GM12891 (cell line): Measurements from ENCODE around the gene ADCY1.

Source experiments
- DNase-seq: peaks from one replicate; pipeline ENCODE4 v3.0.0; 2011; ENCODE audit warnings: low spot score; ENCODE audit not compliant: insufficient read length
- FAIRE-seq: peaks from 2 replicates; lab custom pipeline; 2011; peaks lifted over from hg19 to GRCh38; lab: Jason Lieb, UNC
- PAX5 ChIP-seq: IDR thresholded peaks from 2 replicates; pipeline ENCODE4 v1.6.1; 2011; ENCODE audit warnings: low read length, moderate library complexity, mild to moderate bottlenecking; ENCODE audit not compliant: insufficient read depth, severe bottlenecking
- POLR2A ChIP-seq: IDR thresholded peaks from 2 replicates; pipeline ENCODE4 v1.6.1; 2011; ENCODE audit warnings: low read depth, low read length, control low read depth
- POLR2AphosphoS5 ChIP-seq: IDR thresholded peaks from 2 replicates; pipeline ENCODE4 v1.6.1; 2011; ENCODE audit warnings: low read depth, low read length, control low read depth
- POU2F2 ChIP-seq: IDR thresholded peaks from 2 replicates; pipeline ENCODE4 v1.6.1; 2011; ENCODE audit warnings: low read depth, mild to moderate bottlenecking, control low read depth, low read length, moderate library complexity
- SPI1 ChIP-seq: IDR thresholded peaks from 2 replicates; pipeline ENCODE4 v1.6.1; 2011; ENCODE audit warnings: low read depth, low read length, control low read depth
- TAF1 ChIP-seq: IDR thresholded peaks from 2 replicates; pipeline ENCODE4 v1.6.1; 2011; ENCODE audit warnings: low read depth, low read length, control low read depth

ADCY1 gene

GRCh38 chr7:45583296-45583695 is 9.1 kb downstream of the ADCY1 start:
- DNase-seq (no peak), FAIRE-seq (no peak)
- TF ChIP-seq POLR2A (no peak), POLR2AphosphoS5 (no peak), POU2F2 (no peak), PAX5 (no peak), SPI1 (no peak), TAF1 (no peak)

DNA sequence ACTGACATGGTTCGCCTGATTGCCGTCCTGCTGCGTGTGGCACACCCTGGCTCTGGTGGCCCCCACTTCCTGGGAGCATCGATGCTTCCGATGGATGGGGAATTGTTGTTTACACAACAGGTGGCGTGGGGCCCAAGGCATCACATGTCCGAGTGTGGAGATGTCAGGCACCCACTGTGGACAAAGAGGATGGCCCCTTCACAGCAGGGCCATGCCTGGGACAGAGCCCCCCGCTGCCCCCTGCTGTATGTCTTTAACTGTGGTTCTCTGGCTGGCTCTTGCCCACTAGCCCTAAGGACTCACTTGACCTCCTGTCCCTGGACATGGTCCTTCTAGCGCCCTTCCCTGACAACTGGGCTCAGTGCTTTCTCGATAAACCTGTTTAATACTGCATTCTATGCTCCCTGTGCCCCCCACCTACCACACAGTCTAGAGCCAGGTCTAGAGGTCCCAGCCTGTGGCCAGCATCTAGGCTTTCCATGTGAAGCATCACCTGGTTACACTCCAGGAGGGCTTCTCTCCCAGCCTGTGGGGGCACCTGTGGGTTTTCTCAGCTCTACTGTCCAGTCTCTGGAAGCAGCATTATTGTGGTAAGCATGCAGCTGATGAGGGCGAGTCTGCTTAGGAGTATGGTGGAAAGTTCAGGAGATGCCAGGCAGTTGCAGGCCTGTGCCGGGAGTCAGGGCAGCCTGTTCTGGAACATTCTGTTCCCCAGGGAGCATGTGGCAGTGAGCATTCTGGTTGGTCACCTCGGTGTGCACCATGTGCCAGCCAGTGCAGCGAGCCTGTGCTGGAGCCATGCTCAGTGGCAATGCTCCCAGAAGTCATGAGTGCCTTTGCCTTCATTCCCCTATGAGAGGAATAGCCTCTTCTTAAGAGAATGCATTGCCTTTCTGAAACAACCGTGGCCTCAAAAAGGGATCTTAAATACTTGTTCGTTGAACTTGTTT is 10.4 kb downstream of the ADCY1 start:
- DNase-seq, result no peak
- no peak for TF ChIP-seq PAX5
- no peak for TF ChIP-seq TAF1
- TF ChIP-seq POLR2A, result no peak
- no peak for TF ChIP-seq POU2F2
- no peak for TF ChIP-seq POLR2AphosphoS5
- TF ChIP-seq SPI1, result no peak
- no peak for FAIRE-seq

- TF ChIP-seq SPI1 (no peak), POLR2AphosphoS5 (no peak), PAX5 (no peak), POU2F2 (no peak), TAF1 (no peak), POLR2A (no peak)
- DNase-seq (no peak), FAIRE-seq (no peak)
Measured at GRCh38 chr7:45585628-45586027, 11.5 kb downstream of the ADCY1 start.

DNA sequence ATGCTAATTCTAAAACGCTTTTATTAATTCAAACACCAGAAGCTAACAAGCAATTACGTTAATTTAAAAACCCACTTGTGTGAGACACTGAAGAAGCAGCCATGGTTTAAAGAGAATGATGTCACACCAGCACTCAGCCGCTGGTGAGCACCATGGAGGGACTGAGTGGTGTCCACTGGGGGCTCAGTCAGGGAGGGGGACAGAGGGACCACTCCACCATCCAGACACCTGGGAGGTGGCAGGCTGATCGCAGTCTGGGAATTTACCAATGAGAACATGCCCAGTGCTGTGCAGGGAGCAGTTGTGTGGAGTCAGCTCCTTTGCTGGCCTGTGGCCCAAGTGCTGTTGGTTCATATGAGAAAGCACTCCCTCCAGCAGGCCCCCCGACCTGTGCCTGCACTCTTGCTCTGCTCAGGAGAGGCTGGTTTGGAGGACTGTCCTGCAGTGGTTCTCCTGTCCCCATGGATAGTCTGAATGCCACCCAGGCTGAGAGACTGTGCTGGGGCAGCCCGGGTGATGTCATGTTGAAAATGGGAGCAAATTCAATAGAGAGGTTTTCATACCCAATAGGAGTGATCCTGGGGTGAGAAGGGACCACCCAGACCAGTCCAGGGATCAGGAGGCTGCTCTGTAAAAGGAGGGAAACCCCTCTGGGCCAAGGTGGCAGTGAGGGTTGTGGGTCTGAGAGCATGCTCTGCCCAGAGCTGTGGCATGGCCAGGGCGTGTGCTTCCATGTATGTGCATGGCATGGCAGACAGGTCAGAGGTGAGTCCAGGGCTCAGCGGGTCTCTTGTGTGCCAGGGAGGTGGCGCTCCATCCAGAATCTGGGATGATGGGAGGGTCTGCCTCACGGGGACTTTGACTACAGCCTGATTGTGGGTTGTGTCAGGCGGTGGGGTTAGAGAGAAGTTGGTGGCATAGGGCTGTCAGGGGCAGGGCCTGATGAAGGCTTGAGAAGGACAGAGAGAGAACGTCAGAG is 12.7 kb downstream of the ADCY1 start:
- FAIRE-seq, result no peak

GRCh38 chr7:45588466-45588865 is 14.3 kb downstream of the ADCY1 start:
- DNase-seq (no peak), FAIRE-seq (no peak)

More for the DNA sequence above, 12.7 kb downstream of the ADCY1 start:
- no peak for DNase-seq
- TF ChIP-seq POU2F2, result no peak
- no peak for TF ChIP-seq TAF1
- TF ChIP-seq SPI1, result no peak
- no peak for TF ChIP-seq PAX5
- TF ChIP-seq POLR2AphosphoS5, result no peak
- TF ChIP-seq POLR2A, result no peak

DNA sequence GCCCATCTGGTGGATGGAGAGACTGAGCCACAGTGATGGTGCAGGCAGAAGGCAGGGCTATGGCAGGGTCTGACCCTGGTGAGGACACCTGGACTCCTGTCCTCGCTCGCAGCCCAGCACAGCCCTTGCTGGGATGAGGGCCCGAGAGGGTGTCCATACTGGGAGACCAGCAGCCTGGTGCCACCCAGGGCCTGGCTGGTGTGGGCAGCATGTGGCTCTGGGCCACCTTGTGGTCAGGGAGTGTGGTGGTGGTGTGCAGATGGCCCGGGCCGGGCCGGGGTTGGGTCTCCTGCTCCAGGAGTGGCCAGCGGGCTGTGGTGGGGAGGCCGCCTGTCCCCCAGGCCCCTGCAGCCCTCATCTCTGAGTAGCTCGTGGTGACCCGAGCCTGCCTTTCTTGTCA is 14.9 kb downstream of the ADCY1 start:
- no peak for TF ChIP-seq POLR2AphosphoS5
- no peak for TF ChIP-seq SPI1
- no peak for TF ChIP-seq TAF1
- no peak for TF ChIP-seq PAX5
- no peak for TF ChIP-seq POLR2A
- no peak for TF ChIP-seq POU2F2
- FAIRE-seq (no peak), DNase-seq (no peak)

More at GRCh38 chr7:45588466-45588865, 14.3 kb downstream of the ADCY1 start:
- no peak for TF ChIP-seq POU2F2
- TF ChIP-seq SPI1, result no peak
- TF ChIP-seq POLR2A, result no peak
- no peak for TF ChIP-seq PAX5
- no peak for TF ChIP-seq POLR2AphosphoS5
- no peak for TF ChIP-seq TAF1

GRCh38 chr7:45589915-45590678 is 15.9 kb downstream of the ADCY1 start:
- FAIRE-seq, result no peak
- TF ChIP-seq TAF1 (no peak), POU2F2 (no peak), POLR2AphosphoS5 (no peak), PAX5 (no peak), SPI1 (no peak), POLR2A (no peak)
- DNase-seq, result no peak

- TF ChIP-seq POU2F2 (no peak), POLR2AphosphoS5 (no peak), TAF1 (no peak), SPI1 (no peak), PAX5 (no peak), POLR2A (no peak)
- no peak for DNase-seq
- no peak for FAIRE-seq
Measured at GRCh38 chr7:45590679-45591057, 16.5 kb downstream of the ADCY1 start.
